Fibroblast of the aortic adventitia (primary cell): ENCODE data around the gene TMEM266. TPM values are rescaled to one million over a fixed set of nuclear protein-coding genes. Genes with fewer than 3 reads are reported as not detected.

ENCODE experiments used
- DNase-seq: peaks from one replicate; pipeline ENCODE4 v3.0.0-alpha.2; 2010; ENCODE audit warnings: low read depth
- H3K4me3 ChIP-seq: 2 replicates; pipeline ENCODE4 v1.5.1; 2011; ENCODE audit warnings: low read depth, mild to moderate bottlenecking, control low read depth, low read length, moderate library complexity
- CTCF ChIP-seq: IDR thresholded peaks from 2 replicates; pipeline ENCODE4 v1.5.1; 2011; ENCODE audit warnings: mild to moderate bottlenecking, low read length, control low read depth, inconsistent platforms; ENCODE audit not compliant: insufficient read depth
- total RNA-seq: library from RNA; depleted of rRNA; stranded (reverse); fragments of >200 nt; gene quantifications from 2 replicates; pipeline ENCODE4 v1.2.3, GENCODE V29; 2012; ENCODE audit warnings: low replicate concordance

TMEM266 gene
- total RNA-seq, 1 donor = 0.09 TPM

- no peak overlapping the region for H3K4me3 ChIP-seq
- no peak for DNase-seq
These were observed 113.0 kb downstream of the TMEM266 start for GRCh38 chr15:76172782-76173181.

GRCh38 chr15:76173317-76173834 lies 113.6 kb downstream of the TMEM266 start:
- DNase-seq = no peak
- no peak overlapping the region for H3K4me3 ChIP-seq
- TF ChIP-seq CTCF = no peak

More at GRCh38 chr15:76172782-76173181, 113.0 kb downstream of the TMEM266 start:
- TF ChIP-seq CTCF = no peak

- TF ChIP-seq CTCF = no peak
- no peak overlapping the region for H3K4me3 ChIP-seq
- no peak for DNase-seq
These were observed 114.9 kb downstream of the TMEM266 start for GRCh38 chr15:76174654-76175053.

- no peak overlapping the region for H3K4me3 ChIP-seq
- no peak for DNase-seq
- no peak for TF ChIP-seq CTCF
These were observed 115.7 kb downstream of the TMEM266 start for GRCh38 chr15:76175442-76175841.

- TF ChIP-seq CTCF = no peak
- no peak overlapping the region for H3K4me3 ChIP-seq
- DNase-seq = no peak
These were observed 116.3 kb downstream of the TMEM266 start for GRCh38 chr15:76176059-76176458.

GRCh38 chr15:76176487-76177085 lies 116.8 kb downstream of the TMEM266 start:
- no peak for DNase-seq
- TF ChIP-seq CTCF = no peak
- no peak overlapping the region for H3K4me3 ChIP-seq
